ENCODE data around the gene KATNIP.
"Not testable (repeated sequence)": the region's sequence is repeated elsewhere in the genome, so short reads cannot be mapped to it uniquely, and the experiment has no call there.

The KATNIP gene

DNA sequence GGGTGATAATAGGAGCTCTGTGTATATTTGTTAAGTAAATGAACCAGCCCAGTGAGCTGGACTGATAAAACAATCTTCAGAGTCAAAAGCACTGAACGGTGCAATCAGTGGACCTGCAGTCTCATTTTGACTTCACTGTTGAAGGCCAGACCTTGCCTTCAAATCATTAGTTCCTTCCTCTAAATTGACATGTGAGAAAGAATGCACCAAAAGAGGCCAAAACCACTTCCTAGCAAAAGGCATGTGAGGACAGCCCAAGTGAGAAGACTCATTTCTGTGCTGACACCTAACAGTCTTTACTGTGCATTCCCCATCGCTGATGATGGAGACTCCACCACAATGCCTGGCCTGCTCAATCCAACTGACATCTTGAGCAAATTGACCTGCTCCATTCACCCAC, 10.8 kb upstream of the KATNIP start:
- DNase-seq = no peak

GRCh38 chr16:27539636-27540035, 10.3 kb upstream of the KATNIP start:
- no peak for DNase-seq

GRCh38 chr16:27543801-27544200, 6.1 kb upstream of the KATNIP start:
- DNase-seq = no peak

DNA sequence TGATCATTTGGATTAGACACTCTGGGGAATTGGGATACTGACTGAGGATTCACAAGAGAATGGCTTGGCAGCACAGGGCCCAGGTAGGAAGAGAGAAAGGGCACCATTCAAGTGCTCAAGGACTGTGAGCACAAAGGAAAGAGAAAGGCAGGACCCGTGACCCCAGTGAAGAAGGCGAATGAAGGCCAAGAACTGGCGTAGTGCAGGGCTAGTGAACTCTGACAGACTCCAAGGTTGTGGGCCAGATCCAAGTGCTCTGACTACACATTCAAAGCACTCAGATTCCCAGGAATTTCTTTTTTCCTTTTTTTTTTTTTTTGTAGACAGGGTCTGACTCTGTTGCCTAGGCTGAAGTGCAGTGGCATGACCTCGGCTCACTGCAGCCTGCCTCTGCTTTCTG, 5.3 kb upstream of the KATNIP start:
- no peak for DNase-seq

DNA sequence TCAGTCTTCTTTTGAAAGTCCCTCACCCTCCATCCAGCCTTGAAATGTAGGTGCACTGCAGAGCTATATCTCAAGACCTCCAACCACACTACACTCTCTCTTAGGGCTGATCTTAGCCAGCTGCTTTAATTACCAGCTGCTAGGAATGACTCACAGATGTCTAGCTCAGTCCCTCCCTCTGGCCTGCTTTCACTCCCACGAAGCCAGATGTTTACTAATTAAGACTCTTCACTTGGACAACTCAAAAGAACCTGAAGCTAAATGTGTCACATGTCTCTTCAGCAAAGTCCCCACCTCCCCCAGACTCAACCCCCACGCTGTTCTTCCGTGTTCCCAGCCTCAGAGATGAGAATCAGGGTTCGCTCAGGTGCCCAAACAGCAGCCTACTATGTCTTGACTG, 2.8 kb upstream of the KATNIP start:
- no peak for DNase-seq

DNA sequence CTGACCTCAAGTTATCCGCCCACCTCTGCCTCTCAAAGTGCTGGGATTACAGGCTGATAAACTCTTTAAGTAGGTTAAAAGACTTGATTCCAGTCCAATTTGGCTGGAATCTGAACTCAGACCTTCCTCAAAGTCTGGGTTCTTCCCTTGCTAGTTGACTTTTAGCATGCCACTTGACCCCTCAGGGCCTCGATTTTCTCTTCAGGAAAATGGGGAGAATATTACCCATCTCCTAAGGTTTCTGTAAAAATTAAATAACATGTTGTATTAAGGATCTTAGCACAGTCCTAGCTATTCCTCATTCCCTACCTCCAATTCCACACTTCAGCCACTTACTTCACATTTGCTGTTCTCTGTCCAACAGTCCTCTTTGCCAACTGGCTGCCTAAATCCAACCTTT, 2.1 kb upstream of the KATNIP start:
- DNase-seq = no peak

DNA sequence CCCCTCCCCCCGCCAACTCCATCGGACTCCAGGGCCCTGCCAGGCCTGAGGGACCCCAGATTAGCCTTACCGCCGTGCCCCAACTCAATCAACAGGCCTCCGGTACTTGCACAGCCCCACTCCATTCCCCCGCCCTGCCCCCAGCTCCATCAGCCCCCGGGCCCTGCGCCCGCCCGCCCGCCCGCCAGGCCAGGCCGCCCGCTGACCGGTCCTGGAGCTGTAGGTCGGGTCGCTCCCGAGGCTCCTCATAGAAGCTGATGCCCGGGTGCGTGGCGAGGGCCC, 539 bp upstream of the KATNIP start:
- DNase-seq = no peak

GRCh38 chr16:27550582-27550920, 607 bp downstream of the KATNIP start:
- no peak for DNase-seq

DNA sequence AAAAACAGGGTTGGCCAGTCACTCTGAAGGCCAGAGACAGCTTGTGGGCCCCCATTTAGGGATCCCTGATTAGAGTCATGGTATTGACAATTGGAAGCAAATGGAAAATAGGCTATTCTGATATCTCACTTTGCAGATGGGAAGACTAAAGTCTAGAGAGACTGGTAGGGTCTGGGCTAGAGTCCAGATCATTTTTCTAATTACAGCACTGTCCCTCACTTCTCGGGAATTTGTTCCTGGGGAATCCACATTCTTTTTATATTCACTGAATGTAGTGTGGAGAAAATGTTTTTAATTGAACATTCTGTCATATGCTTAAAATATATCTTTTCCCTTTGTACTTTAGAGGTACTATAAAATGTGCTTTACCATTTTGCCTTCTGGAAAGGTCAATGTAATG, 1.1 kb downstream of the KATNIP start:
- no peak for DNase-seq

GRCh38 chr16:27556471-27556870, 6.5 kb downstream of the KATNIP start:
- no peak for DNase-seq

GRCh38 chr16:27558434-27558833, 8.5 kb downstream of the KATNIP start:
- no peak for DNase-seq

DNA sequence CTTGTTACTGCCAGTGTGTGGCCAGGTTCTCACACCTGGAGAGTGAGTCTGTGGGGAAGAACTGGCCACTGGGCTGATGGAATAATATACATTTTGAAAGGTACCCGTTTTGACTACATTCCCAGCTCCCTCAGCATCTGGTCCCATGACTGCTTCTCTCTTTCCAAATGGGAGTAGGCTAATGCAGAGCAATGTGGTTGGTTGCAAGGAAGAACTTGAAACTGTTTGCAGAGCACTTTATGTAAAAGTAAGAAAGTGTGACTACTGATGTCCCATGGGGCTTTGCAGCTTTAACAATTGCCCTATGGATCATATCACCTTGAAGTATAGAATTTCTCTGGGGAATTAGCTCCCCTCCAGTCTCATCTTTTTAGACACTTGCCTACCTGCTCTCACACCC, 9.0 kb downstream of the KATNIP start:
- DNase-seq = no peak

GRCh38 chr16:27561216-27561615, 11.3 kb downstream of the KATNIP start:
- DNase-seq = no peak

GRCh38 chr16:27564224-27564623, 14.3 kb downstream of the KATNIP start:
- DNase-seq = no peak

DNA sequence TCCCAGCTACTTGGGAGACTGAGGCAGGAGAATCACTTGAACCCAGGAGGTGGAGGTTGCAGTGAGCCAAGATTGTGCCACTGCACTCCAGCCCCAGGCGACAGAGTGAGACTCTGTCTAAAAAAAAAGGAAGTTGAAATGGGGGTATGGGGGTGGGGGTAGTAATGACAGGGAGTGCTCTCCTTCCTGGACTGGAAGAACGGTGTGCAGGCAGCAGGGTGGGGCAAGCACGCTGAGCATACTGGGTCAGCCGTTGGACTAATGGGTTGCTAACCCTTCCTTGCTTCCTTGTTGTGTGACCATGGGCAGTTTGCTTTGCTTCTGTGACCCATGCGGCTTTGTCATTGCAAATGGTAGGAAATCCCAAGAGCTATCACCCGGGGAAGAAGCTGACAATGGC, 16.5 kb downstream of the KATNIP start:
- no peak for DNase-seq

- no peak for DNase-seq
These were observed 18.1 kb downstream of the KATNIP start for GRCh38 chr16:27568077-27568476.

DNA sequence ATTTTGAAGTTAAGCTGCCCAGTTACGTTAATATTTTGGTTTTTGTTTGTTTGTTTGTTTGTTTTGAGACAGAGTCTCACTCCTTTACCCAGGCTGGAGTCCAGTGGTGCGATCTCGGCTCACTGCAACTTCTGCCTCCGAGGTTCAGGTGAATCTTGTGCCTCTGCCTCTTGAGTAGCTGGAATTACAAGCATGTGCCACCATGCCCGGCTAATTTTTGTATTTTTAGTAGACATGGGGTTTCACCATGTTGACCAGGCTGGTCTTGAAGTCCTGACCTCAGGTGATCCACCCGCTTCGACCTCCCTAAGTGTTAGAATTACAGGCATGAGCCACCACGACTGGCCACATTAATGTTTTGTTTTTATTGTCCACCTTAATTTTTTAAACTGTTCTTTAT, 21.0 kb downstream of the KATNIP start:
- not testable (repeated sequence) for DNase-seq

DNA sequence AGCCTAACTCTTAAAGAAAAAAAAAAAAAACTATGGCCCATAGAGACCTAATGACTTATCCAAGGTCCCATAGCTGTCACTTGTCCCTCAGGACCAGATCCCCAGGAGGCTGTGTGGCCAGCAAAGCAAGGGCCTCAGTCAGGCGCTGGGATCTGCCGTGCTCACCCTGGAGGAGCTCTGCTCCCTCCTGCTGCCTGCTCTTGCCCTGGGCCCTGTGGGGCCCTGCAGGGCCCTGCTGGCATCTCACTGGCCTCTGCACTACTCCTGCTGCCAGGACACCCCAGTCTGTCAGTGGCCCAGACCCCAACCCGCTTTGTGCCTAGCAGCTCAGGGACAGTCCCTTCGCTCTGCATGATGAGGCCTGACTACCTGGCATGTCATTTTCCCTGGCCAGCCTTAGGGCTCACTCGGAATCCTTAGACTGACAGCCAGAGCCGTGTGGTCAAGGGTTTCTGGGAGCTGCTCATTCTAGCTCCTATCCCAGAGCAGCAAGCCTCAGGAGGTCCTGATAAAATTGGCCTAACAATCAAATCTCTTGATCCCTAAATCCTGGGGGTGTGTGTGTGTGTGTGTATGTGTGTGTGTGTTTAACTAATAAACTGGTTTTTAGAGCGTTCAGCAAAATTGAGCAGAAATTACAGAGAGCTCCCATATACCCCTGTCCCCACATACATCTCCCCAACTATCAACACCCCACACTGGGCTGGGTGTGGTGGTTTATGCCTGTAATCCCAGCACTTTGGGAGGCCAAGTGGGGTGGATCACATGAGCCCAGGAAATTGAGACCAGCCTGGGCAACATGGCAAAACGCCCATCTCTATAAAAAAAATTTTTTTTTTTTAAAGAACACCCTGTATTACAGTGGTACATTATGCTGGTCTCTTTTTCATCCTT, 21.7 kb downstream of the KATNIP start:
- no peak for DNase-seq

GRCh38 chr16:27572711-27573110, 22.8 kb downstream of the KATNIP start:
- DNase-seq = no peak

- DNase-seq = no peak
These were observed 26.8 kb downstream of the KATNIP start for GRCh38 chr16:27576729-27577128.

GRCh38 chr16:27579087-27579980, 29.4 kb downstream of the KATNIP start:
- DNase-seq = no peak

- DNase-seq = no peak
These were observed 32.9 kb downstream of the KATNIP start for GRCh38 chr16:27582883-27583282.

DNA sequence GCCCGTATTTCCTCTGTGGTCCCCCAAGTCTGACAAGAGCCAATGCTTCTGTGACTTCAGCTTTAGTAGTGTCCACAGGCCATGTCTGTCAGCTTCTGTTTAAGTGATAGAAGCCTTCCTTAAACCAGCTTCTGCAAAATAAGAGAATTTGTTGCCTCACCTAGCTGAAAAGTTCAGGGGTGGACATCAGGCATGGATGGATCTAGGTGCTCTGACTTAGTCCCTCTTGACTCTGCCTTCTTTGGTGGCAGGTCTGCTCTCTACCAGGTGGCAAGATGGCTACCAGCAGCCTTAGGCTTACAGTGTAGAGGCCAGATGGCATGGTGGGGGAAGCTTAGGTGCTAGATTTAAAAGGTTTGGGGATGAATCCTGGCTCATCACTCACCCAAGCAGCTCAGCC, 33.7 kb downstream of the KATNIP start:
- DNase-seq = no peak

GRCh38 chr16:27585200-27585599, 35.3 kb downstream of the KATNIP start:
- DNase-seq = no peak

DNA sequence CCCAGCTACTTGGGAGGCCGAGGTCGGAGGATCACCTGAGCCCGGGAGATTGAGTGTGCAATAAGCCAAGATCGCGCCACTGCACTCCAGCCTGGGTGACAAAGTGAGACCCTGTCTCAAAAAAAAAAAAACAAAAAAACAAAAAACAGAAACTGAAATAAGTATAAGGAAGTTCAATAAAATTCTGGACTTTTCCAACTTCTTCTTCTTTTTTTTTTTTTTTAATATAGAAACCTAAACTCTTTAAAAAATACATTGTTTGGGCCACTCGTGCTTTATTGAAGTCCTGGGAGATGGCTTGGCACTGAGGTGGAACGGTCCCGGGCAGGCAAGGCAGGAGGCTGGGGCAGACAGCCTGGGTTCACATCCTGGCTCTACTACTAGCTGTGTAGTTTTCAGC, 36.8 kb downstream of the KATNIP start:
- no peak for DNase-seq
